K562 (cell line): ENCODE results near the gene ABHD14A. TPM values are rescaled to one million over a fixed set of nuclear protein-coding genes. Genes with fewer than 3 reads are reported as not detected.

Experiments used
- ATAC-seq: fragments of 200-7000 bp; cut with Tn5 transposase; 3 replicates; pipeline ENCODE4 v1.9.1; 2020; ENCODE audit warnings: moderate library complexity
- BruUV-seq: library from RNA; stranded (reverse); fragments of 400-500 nt; replicated peaks from 2 replicates; lab custom pipeline; 2021; lab: Mats Ljungman, UMichigan
- CTCF ChIA-PET: fragments of 300-600 bp; formaldehyde crosslinking; extraction: SDS; loops from one replicate; lab custom pipeline; 2021; ENCODE audit warnings: low intra/inter-chr PET ratio; lab: Yijun Ruan, JAX
- POLR2A ChIA-PET: fragments of 300-600, 350-650 bp; sonication (Branson Sonifier 250); formaldehyde crosslinking; extraction: SDS; loops from one replicate; lab custom pipeline; 2021; ENCODE audit warnings: antibody characterized with exemption, inconsistent platforms; lab: Yijun Ruan, JAX
- DNase-seq, 4 experiments: peaks; one replicate each; pipeline versions ENCODE4 v3.0.0 to v3.0.0-alpha.2; 2011 to 2018; ENCODE audit warnings: low spot score in 3 of 4, mixed read lengths in 3 of 4; ENCODE audit errors: extremely low read depth in 1 of 4
- FAIRE-seq: peaks from 2 replicates; lab custom pipeline; 2011; peaks lifted over from hg19 to GRCh38; lab: Jason Lieb, UNC
- H2AFZ ChIP-seq: 2 replicates; pipeline ENCODE4 v1.6.0; 2011; ENCODE audit warnings: low read depth, low read length, control low read depth, inconsistent platforms
- H3K27ac ChIP-seq: fragments of 200-600 bp; 3 replicates; pipeline ENCODE4 v1.8.0; 2011; ENCODE audit warnings: low read depth, mild to moderate bottlenecking, control low read depth, inconsistent platforms, low read length, moderate library complexity, mixed read lengths; ENCODE audit errors: extremely low read depth
- H3K27me3 ChIP-seq, 2 experiments: fragments of 300-600 bp in 1 of 2; 2 replicates in 1 of 2; 3 replicates in 1 of 2; pipeline versions ENCODE4 v1.6.0 to v1.8.0; 2011; ENCODE audit warnings: inconsistent platforms in 2 of 2, low read length in 2 of 2, mild to moderate bottlenecking in 1 of 2, mixed read lengths in 1 of 2, moderate library complexity in 1 of 2; ENCODE audit not compliant: control insufficient read depth in 2 of 2, insufficient read depth in 2 of 2
- H3K36me3 ChIP-seq: fragments of 300-600 bp; 3 replicates; pipeline ENCODE4 v1.8.0; 2011; ENCODE audit warnings: mild to moderate bottlenecking, low read length, inconsistent platforms; ENCODE audit not compliant: control insufficient read depth, insufficient read depth
- H3K4me1 ChIP-seq, 2 experiments: fragments of 200-600 bp in 1 of 2; replicated peaks in 1 of 2; 2 replicates in 1 of 2; 3 replicates in 1 of 2; pipeline versions ENCODE4 v1.5.1 to v1.8.0; 2011; ENCODE audit warnings: inconsistent platforms in 2 of 2, low read length in 2 of 2, mild to moderate bottlenecking in 1 of 2, mixed read lengths in 1 of 2, moderate library complexity in 1 of 2; ENCODE audit not compliant: control insufficient read depth in 2 of 2, insufficient read depth in 2 of 2
- H3K4me2 ChIP-seq: 2 replicates; pipeline ENCODE4 v1.6.1; 2011; ENCODE audit warnings: low read length, control low read depth, inconsistent platforms, mixed read lengths; ENCODE audit not compliant: insufficient read depth
- H3K4me3 ChIP-seq: fragments of 200-600 bp; sonication (generic), shearing (Covaris generic); 2 replicates; pipeline ENCODE4 v1.5.1; 2016; ENCODE audit warnings: control low read depth, inconsistent platforms
- H3K79me2 ChIP-seq: fragments of 200-600 bp; 3 replicates; pipeline ENCODE4 v1.8.0; 2011; ENCODE audit warnings: low read length, inconsistent platforms; ENCODE audit not compliant: control insufficient read depth, insufficient read depth
- H3K9ac ChIP-seq, 2 experiments: 2 replicates each; pipeline versions ENCODE4 v1.6.0 to v1.6.1; 2011; ENCODE audit warnings: low read depth in 2 of 2, low read length in 2 of 2, control low read depth in 1 of 2, inconsistent platforms in 1 of 2, mild to moderate bottlenecking in 1 of 2, mixed read lengths in 1 of 2; ENCODE audit not compliant: insufficient read depth in 1 of 2
- H3K9me1 ChIP-seq: one replicate; pipeline ENCODE4 v1.6.0; 2011; ENCODE audit warnings: inconsistent platforms, mild to moderate bottlenecking, low read length, moderate library complexity; ENCODE audit not compliant: control insufficient read depth, insufficient read depth
- H3K9me3 ChIP-seq: replicated peaks from 2 replicates; pipeline ENCODE4 v1.5.1; 2011; ENCODE audit warnings: low read depth, low read length, inconsistent platforms; ENCODE audit not compliant: control insufficient read depth, insufficient read depth
- H4K20me1 ChIP-seq: replicated peaks from 2 replicates; pipeline ENCODE4 v1.6.1; 2011; ENCODE audit warnings: low read length, inconsistent platforms, mixed read lengths; ENCODE audit not compliant: control insufficient read depth, insufficient read depth
- BCOR ChIP-seq: fragments of 450-650 bp; IDR thresholded peaks from 2 replicates; pipeline ENCODE4 v1.6.1; 2016
- DACH1 ChIP-seq: fragments of 450-650 bp; IDR thresholded peaks from 2 replicates; pipeline ENCODE4 v1.6.1; 2018; ENCODE audit not compliant: partially characterized antibody
- GATAD2A ChIP-seq: fragments of 450-650 bp; IDR thresholded peaks from 2 replicates; pipeline ENCODE4 v1.6.1; 2017
- KHSRP ChIP-seq: fragments of 450-650 bp; IDR thresholded peaks from 2 replicates; pipeline ENCODE4 v1.6.1; 2017
- LCOR ChIP-seq: sonication (generic); formaldehyde crosslinking; IDR thresholded peaks from 2 replicates; pipeline ENCODE4 v1.8.0; 2022; ENCODE audit warnings: mild to moderate bottlenecking, missing genetic modification reagents
- NFATC3 ChIP-seq: fragments of 450-650 bp; IDR thresholded peaks from 2 replicates; pipeline ENCODE4 v1.6.1; 2017; ENCODE audit warnings: mild to moderate bottlenecking
- REST ChIP-seq, 2 experiments: fragments of 450-650 bp; formaldehyde crosslinking in 1 of 2; IDR thresholded peaks; 2 replicates each; pipeline versions ENCODE4 v1.4.0 to v1.6.1; 2014 to 2020; ENCODE audit warnings: mild to moderate bottlenecking in 2 of 2, borderline replicate concordance in 1 of 2, low read depth in 1 of 2
- TAL1 ChIP-seq: fragments of 450-650 bp; IDR thresholded peaks from 2 replicates; pipeline ENCODE4 v1.6.1; 2016; ENCODE audit warnings: mild to moderate bottlenecking
- TCF15 ChIP-seq: fragments of 250-450 bp; sonication (Bioruptor Pico); IDR thresholded peaks from 2 replicates; pipeline ENCODE4 v1.8.0; 2022; ENCODE audit warnings: moderate library complexity, mild to moderate bottlenecking, inconsistent platforms
- XRCC4 ChIP-seq: IDR thresholded peaks from one replicate; pipeline ENCODE4 v1.6.1; 2011; ENCODE audit not compliant: insufficient read depth, insufficient read length; ENCODE audit errors: extremely low read depth
- ZNF134 ChIP-seq: fragments of 250-450 bp; sonication (Bioruptor Pico); conservative IDR thresholded peaks from 2 replicates; pipeline ENCODE4 v1.4.0; 2020
- ZNF584 ChIP-seq: fragments of 200-800 bp; sonication (Bioruptor generic); IDR thresholded peaks from 2 replicates; pipeline ENCODE4 v1.6.1; 2016; ENCODE audit warnings: low read depth, mild to moderate bottlenecking, missing genetic modification characterization, missing compliant biosample characterization
- WGBS: fragments of 100-300 bp; shearing (Covaris generic); methylation state at CpG from one replicate; pipeline ENCODE4 v1.1.6; 2016; ENCODE audit warnings: low coverage, mixed read lengths; ENCODE audit not compliant: insufficient coverage; ENCODE audit errors: missing lambda C conversion rate; 5-methylcytosine and 5-hydroxymethylcytosine counted together
- in situ Hi-C: fragments of 300-500 bp; cut with MboI; formaldehyde crosslinking; loops from 4 replicates; pipeline ENCODE4 v1.15.0; 2018; ENCODE audit warnings: inconsistent platforms, mixed read lengths
- intact Hi-C: fragments of 100-400 bp; cut with micrococcal nuclease; formaldehyde crosslinking; loops from 2 replicates; pipeline ENCODE4 v1.14.2; 2022
- polyA plus RNA-seq, 8 experiments: library from polyadenylated mRNA; depleted of rRNA in 4 of 8; stranded (reverse) in 5 of 8; unstranded in 3 of 8; fragments of >200 nt; fragmentation: Nextera tagmentation in 2 of 8; fragmentation: Illumina TruSeq in 1 of 8; extraction: Ambion mirVana in 2 of 8; extraction: Trizol in 1 of 8; gene quantifications; 2 replicates each; pipeline versions ENCODE4 v1.2.1 to v1.2.3, GENCODE V29; 2011 to 2014; ENCODE audit warnings: inconsistent platforms in 1 of 8, missing spikeins in 1 of 8
- total RNA-seq, 7 experiments: library from RNA; depleted of rRNA in 6 of 7; stranded (reverse); fragments of >200 nt in 6 of 7; fragmentation: Illumina TruSeq in 2 of 7; extraction: Trizol in 2 of 7; gene quantifications; 2 replicates each; pipeline versions ENCODE4 v1.2.1 to v1.2.3, GENCODE V29; 2011 to 2021; ENCODE audit warnings: low replicate concordance in 1 of 7

Gene ABHD14A
- total and polyA plus RNA-seq, 9 of the 15 experiments (the other 6 are each of a cell fraction or from before 2014, with no cell fraction given): 0.90 to 10.5 (median 8.3) TPM

- DNase-seq (no peak), FAIRE-seq (no peak), ATAC-seq (no peak)
- H3K9me1 ChIP-seq: no peaks in the 10 kb centered on the region
- H3K9me3 ChIP-seq: no peaks in the 10 kb centered on the region
- intact Hi-C loops (no loop called here), in situ Hi-C loops (no loop called here)
- ChIA-PET CTCF (no interaction called here), POLR2A (interaction anchor here (0.6 to 1.9 kb wide), 5 partner anchors 11 to 33 kb away, joined by 3 to 6 read pairs (median 3); partner anchors contain the start of genes ABHD14B and RPL29)
- no peak overlapping the region for H3K4me3 ChIP-seq
- WGBS: 9% methylated on average over 4 of the region's 6 CpGs
- no TSS peak for BruUV-seq
- H3K27me3 ChIP-seq: peaks cover 0 to 17% of the 10 kb centered on the region in 2 experiments; a peak in 2 of 5 replicates
- H3K27ac ChIP-seq: no peak overlapping the region
- no peaks in the 10 kb centered on the region for H3K36me3 ChIP-seq
- peak overlapping the region in 1 of 2 experiments; percentile 58; a peak in 1 of 4 replicates for H3K9ac ChIP-seq
- H3K4me1 ChIP-seq: peaks cover 0 to 36% of the 10 kb centered on the region in 2 experiments; a peak in 3 of 5 replicates
- H2AFZ ChIP-seq: no peak overlapping the region
- H3K4me2 ChIP-seq: no peak overlapping the region
- 0 out of 2 replicates have a peak, but pooled peaks cover 6% of the 10 kb centered on the region for H4K20me1 ChIP-seq
- no peaks in the 10 kb centered on the region for H3K79me2 ChIP-seq
- no peak for TF ChIP-seq GATAD2A
- TF ChIP-seq ZNF584: no peak
- no peak for TF ChIP-seq KHSRP
- TF ChIP-seq ZNF134 (CRISPR knock-in tag): no peak
- TF ChIP-seq XRCC4: no peak
- no peak for TF ChIP-seq DACH1
- no peak for TF ChIP-seq TAL1
- TF ChIP-seq LCOR (CRISPR knock-in tag): no peak
- no peak for TF ChIP-seq REST (IDR thresholded peaks at IDR 0.05; ENCODE audit: borderline replicate concordance)
- TF ChIP-seq REST (CRISPR knock-in tag; IDR thresholded peaks at IDR 0.05; ENCODE audit: low read depth): no peak
- TF ChIP-seq BCOR: no peak
- TF ChIP-seq NFATC3: no peak
- TF ChIP-seq TCF15 (CRISPR knock-in tag): no peak
Measured at GRCh38 chr3:51962854-51963530, 11.9 kb upstream of the ABHD14A start.
